Mesenteric fat pad (tissue), 1 donor: Measurements from ENCODE around the gene SYNDIG1. TPM values are rescaled to one million over a fixed set of nuclear protein-coding genes. Genes with fewer than 3 reads are reported as not detected.

ENCODE experiments used
- DNase-seq: peaks from one replicate; pipeline ENCODE4 v3.0.0-alpha.2; 2020; ENCODE audit warnings: low spot score
- total RNA-seq: library from RNA; stranded (reverse); fragmentation: NEBNext Ultra II Directional; extraction: Animal tissue kit (Norgen Biotek cat#: 25700); gene quantifications from one replicate; pipeline ENCODE4 v1.2.1, GENCODE V29; 2021
- donor health status: DM: yes; HTN: yes; CAD: no.

SYNDIG1 gene
- total RNA-seq, 1 donor from 2014 or later = 0.77 TPM

- no peak for DNase-seq
These were observed 136.6 kb downstream of the SYNDIG1 start for GRCh38 chr20:24605937-24606455.

DNA sequence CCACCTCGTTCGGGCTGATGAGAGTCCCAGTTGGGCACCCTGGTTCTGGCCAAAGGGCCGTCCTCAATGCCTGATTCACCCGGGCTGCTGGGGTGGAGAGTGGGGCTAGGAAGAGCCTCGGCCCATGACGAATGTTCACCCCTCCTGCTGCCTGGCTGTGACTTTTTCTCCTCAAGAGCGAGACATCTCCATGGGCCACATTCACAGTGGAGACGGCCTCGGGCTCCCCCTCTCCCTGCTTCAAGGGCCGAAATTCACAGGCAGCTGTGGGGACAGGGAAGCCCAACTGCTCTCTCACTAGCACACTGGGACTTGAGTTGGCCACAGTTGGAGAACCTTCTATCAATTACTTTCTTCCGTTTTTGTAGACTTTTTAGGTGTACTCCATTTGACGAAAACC, 138.0 kb downstream of the SYNDIG1 start:
- no peak for DNase-seq

- no peak for DNase-seq
These were observed 139.7 kb downstream of the SYNDIG1 start for GRCh38 chr20:24608926-24609667.

- no peak for DNase-seq
These were observed 140.3 kb downstream of the SYNDIG1 start for GRCh38 chr20:24609757-24610156.

DNA sequence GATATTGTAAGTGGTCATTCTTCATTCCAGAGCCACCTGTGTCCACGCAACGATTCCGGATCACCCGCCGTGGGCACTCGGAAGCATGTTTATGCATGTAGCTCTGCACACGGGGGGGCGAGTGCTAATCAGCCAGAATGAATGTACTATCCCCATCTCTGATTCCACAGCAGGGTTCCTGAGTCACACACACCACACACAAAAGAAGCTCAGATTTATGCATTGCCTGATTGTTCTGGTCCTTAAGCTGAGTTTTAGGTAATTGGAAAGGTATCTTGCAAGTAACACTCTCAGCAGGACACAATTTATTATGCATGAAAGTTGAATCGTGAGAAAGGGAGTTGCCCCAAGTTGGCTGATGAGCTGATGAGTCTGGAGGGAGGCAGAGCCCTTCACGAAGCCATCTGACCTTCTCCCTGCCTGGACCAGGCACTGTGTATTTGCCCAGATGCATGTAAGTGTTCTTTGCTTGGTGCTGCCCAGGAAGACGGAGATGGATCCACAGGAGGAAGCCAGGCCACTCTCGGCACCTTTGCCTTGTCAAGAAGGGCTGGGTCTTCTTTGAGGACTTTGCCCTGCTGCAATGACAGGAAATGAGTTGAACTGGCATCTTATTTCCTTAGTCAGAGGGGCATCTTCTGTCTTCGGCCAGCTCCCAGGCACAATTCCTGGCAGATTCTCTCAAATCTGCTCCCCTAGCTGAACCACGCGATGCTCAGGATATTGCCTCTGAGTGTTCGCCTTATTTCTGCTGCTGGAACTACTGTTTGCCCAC, 141.1 kb downstream of the SYNDIG1 start:
- no peak for DNase-seq

DNA sequence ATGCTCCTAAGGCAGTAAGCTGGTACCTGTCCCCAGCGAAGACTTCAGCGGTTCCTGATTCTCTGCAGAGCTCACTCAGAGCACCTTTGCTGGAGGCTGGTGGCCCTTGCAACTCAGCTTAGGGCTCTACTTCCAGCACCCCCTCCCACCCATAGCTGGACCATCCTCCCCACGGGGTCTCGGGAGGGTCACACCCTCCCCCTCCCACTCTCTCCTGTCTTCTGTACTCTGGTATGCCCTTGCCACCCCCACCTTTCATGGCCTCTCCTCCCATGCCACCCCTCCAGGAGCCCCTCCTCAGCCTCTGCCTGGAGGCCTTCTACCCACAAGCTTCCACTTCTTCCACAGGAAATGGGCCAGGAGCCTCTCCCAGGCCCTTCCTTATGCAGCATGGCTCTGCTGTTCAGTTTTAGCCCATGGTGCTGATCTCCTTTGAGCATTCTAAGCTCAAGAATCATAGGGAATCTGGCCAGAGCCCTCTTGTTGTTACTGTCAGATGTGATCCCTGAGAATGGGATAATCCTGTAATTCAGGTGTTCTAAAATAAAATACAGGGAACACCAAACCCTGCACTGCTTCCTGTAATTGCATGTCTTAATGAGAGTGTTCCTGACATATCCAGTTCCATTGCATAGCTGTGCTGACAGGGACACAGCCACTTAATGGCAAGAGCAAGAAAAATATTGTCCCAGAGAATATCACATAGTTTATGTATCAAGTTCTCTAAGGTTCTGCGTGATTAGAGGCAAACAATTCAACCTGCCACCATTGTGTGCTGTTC, 142.1 kb downstream of the SYNDIG1 start:
- DNase-seq = no peak

DNA sequence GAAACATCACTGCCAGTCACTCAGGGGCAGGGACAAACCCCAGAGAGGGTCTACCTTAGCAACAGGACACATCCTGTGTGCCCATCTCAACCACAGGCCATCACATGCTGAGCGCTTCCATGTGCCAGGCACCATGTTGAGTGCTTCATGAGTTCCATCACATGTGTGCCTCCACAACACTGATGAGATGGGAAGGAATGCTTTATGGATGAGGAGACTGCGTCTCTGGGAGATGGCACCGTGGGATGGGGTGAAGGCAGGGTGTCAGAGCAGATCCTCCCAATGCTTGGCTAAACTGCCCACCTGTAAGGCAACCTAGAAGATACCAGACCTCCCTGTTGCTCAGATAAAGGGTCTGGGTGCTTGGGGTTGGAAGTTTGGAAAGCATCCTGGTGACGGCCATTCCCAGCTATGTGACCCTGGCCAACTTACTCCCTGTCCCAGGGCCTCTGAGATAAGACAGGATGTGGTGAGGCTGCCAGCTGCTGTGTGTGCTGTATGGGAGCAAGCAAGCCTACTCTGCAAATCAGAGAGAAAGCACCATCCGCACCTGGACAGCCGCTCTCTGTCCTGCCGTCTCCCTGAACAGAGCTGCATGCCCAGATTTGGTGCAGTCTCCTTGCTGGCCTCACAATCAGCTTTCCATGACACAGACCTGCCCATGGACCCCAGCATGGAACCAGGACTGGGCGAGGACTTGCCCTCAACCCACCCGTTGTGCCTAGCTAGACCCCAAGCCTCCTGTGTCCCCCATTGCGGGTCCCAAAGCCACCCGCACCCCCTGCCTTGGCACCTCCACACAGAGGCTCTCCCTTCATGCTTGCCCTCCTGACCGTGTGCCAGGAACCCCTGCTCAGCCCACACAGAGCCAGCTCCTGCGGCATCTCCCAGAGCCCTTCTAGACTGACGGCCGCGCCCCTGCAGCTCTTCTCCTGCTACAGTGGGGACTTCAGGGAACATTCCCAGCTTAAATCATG, 143.7 kb downstream of the SYNDIG1 start:
- DNase-seq = no peak

GRCh38 chr20:24614341-24614740, 144.9 kb downstream of the SYNDIG1 start:
- DNase-seq = no peak

- DNase-seq = no peak
These were observed 145.9 kb downstream of the SYNDIG1 start for GRCh38 chr20:24615353-24615752.

- DNase-seq = no peak
These were observed 147.0 kb downstream of the SYNDIG1 start for GRCh38 chr20:24616258-24617079.

DNA sequence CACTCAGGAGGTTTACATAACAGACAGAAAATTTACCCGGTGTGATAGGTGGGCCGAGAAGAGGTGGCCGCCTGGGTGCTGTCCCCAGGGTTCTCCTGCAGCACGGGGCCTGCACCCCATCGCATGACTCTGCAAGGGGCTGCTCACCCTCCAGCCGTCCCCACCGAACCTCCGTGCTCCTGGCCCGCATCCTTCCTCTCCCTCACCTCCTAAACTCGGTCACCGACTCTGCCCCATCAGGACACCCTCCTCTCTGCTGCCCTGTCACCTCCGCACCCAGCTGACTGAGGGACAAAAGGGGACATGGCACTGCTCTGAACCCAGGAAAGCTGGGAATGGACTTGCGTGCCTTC, 147.6 kb downstream of the SYNDIG1 start:
- DNase-seq = no peak

DNA sequence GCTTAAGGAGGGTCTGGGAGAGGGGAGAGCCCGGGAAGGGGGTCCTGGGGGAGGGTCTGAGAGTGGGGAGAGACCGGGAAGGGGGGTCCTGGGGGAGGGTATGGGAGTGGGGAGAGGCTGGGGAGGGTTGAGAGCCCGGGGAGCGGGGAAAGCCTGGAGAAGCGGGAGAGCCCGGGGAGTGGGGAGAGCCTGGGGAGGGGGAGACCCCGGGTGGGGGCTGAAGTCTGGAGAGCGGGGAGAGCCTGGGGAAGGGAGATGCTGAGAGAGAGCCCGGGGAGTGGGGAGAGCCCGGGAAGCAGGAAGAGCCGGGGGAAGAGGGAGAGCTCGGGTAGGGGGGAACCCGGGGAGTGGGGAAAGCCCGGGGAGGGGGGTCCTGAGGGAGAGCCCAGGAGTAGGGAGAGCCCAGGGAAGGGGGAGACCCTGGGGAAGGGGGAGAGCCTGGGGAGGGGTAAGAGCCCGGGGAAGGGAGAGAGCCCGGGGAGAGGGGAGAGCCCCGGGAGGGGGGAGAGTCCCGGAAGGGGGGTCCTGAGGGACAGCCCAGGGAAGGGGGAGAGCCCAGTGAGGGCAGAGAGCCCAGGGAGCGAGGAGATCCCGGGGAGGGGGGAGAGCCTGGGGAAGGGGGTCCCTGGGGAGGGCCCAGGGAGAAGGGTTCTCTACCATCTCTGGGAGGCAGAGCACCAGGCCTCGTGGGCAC, 148.5 kb downstream of the SYNDIG1 start:
- no peak for DNase-seq

DNA sequence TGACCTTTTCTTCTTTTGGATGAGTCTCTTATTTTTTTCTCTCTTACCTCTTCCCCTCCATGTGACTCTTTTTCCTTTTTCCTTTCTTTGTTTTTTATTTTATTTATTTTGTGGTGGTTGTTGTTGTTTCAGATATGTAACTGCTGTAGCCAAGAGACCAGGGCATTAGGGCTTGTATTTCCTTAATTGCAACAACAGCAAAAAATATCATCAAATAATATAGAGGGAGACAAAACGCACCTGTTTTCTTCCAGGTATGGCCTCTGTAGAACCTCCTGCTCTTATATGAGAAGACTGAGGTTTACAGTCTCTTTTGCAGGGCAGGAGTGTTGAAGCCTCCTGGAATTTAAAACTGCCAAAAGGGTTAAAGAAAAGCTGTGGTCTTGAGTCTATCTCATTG, 149.3 kb downstream of the SYNDIG1 start:
- no peak for DNase-seq

GRCh38 chr20:24619212-24619611, 149.8 kb downstream of the SYNDIG1 start:
- no peak for DNase-seq

DNA sequence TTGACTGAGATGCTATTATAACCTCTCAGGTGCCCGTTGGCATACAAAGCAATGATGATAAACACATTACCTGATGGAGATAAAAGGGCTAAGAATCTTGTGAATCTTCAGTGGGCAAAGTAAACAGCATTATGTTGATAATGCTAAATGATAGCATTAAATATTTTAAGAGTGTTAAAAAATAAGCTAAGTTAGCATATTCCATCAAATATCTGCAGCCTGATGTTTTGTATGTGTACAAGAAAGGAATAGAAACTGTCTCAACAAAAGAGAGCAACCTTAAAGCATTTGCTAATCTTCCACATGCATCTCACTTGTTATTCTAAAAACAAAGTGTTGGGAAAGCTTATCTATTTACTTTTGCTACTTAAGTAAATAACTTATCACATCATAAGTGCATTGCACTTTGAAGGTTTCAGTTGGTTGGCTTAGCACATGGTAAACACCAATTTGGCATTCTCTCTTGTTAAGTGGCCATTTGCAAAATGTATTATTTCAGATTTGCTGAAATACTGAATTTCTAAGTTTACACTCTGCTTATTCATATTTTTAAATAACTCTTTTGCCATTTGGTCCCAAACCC, 151.6 kb downstream of the SYNDIG1 start:
- no peak for DNase-seq

GRCh38 chr20:24622856-24623255, 153.4 kb downstream of the SYNDIG1 start:
- no peak for DNase-seq

DNA sequence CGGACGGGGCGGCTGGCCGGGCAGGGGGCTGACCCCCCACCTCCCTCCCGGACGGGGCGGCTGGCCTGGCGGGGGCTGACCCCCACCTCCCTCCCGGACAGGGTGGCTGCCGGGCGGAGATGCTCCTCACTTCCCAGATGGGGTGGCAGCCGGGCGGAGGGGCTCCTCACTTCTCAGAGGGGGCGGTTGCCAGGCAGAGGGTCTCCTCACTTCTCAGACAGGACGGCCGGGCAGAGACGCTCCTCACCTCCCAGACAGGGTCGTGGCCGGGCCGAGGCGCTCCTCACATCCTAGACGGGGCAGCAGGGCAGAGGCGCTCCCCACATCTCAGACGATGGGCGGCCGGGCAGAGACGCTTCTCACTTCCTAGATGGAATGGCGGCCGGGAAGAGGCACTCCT, 156.7 kb downstream of the SYNDIG1 start:
- DNase-seq = peak; percentile 55

GRCh38 chr20:24627291-24627690, 157.9 kb downstream of the SYNDIG1 start:
- no peak for DNase-seq

DNA sequence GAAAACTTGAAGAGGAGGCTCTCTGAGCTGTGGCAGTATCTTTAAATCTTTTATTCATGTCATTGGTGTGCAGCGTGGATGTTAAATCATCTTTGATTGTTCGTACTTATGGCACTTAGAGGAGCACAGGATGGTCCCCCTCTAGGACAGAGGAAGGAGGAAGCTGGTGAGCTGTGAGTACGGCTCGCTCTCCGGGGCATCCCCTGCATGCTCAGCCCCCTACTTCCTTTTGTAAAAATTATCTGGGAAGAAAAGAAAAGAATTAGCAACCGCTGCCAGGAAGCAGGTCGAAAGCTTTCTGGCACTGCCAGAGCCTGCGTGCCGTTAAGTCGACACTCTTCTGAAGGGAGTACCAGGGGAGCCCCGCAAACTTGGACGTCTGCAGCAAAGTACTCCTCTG, 158.5 kb downstream of the SYNDIG1 start:
- peak; percentile 67 for DNase-seq
